Renal cortical epithelial cell (primary cell): Measurements from ENCODE around the gene LRMDA. TPM values are rescaled to one million over a fixed set of nuclear protein-coding genes. Genes with fewer than 3 reads are reported as not detected.
A peak's percentile ranks its signal among the peaks of the same experiment; 100 is the strongest.

Source experiments
- DNase-seq: peaks from one replicate; pipeline ENCODE4 v3.0.0-alpha.2; 2011; ENCODE audit warnings: low read depth
- total RNA-seq: library from RNA; depleted of rRNA; stranded (reverse); fragments of >200 nt; gene quantifications from 2 replicates; pipeline ENCODE4 v1.2.3, GENCODE V29; 2014

The LRMDA gene
- total RNA-seq, 1 donor from 2014 or later = 11.7 TPM

GRCh38 chr10:75474106-75474505, 42.7 kb downstream of the LRMDA start:
- DNase-seq = no peak

GRCh38 chr10:75475460-75476182, 44.2 kb downstream of the LRMDA start:
- peak; percentile 87 for DNase-seq

- peak; percentile 7 for DNase-seq
These were observed 45.1 kb downstream of the LRMDA start for GRCh38 chr10:75476569-75476968.

GRCh38 chr10:75476985-75477384, 45.6 kb downstream of the LRMDA start:
- no peak for DNase-seq

GRCh38 chr10:75477680-75478079, 46.3 kb downstream of the LRMDA start:
- no peak for DNase-seq

GRCh38 chr10:75480374-75480773, 49.0 kb downstream of the LRMDA start:
- DNase-seq = no peak

GRCh38 chr10:75483188-75483587, 51.8 kb downstream of the LRMDA start:
- no peak for DNase-seq

GRCh38 chr10:75484717-75485116, 53.3 kb downstream of the LRMDA start:
- DNase-seq = no peak

GRCh38 chr10:75486591-75486990, 55.2 kb downstream of the LRMDA start:
- DNase-seq = no peak

GRCh38 chr10:75487087-75487754, 55.8 kb downstream of the LRMDA start:
- no peak for DNase-seq

- no peak for DNase-seq
These were observed 56.3 kb downstream of the LRMDA start for GRCh38 chr10:75487755-75488125.

- no peak for DNase-seq
These were observed 60.9 kb downstream of the LRMDA start for GRCh38 chr10:75492173-75492925.

- DNase-seq = no peak
These were observed 62.0 kb downstream of the LRMDA start for GRCh38 chr10:75493464-75493863.

GRCh38 chr10:75495434-75496190, 64.2 kb downstream of the LRMDA start:
- no peak for DNase-seq

GRCh38 chr10:75496191-75496567, 64.8 kb downstream of the LRMDA start:
- DNase-seq = no peak

- DNase-seq = no peak
These were observed 66.8 kb downstream of the LRMDA start for GRCh38 chr10:75497997-75498883.

- DNase-seq = no peak
These were observed 67.5 kb downstream of the LRMDA start for GRCh38 chr10:75498884-75499350.

GRCh38 chr10:75499556-75500160, 68.2 kb downstream of the LRMDA start:
- DNase-seq = no peak

- DNase-seq = no peak
These were observed 71.0 kb downstream of the LRMDA start for GRCh38 chr10:75502389-75502788.

GRCh38 chr10:75502838-75503237, 71.4 kb downstream of the LRMDA start:
- DNase-seq = no peak

GRCh38 chr10:75505293-75505692, 73.9 kb downstream of the LRMDA start:
- DNase-seq = no peak
